Frontal cortex (tissue), 4 donors: Measurements from ENCODE around the gene MAGOHB. TPM values are rescaled to one million over a fixed set of nuclear protein-coding genes. Genes with fewer than 3 reads are reported as not detected.
"Not testable (repeated sequence)": the region's sequence is repeated elsewhere in the genome, so short reads cannot be mapped to it uniquely, and the experiment has no call there.

Experiments used
- DNase-seq, 2 donors: peaks; one replicate each; pipeline ENCODE4 v3.0.0; 2012; ENCODE audit warnings: low spot score in 2 of 2
- FAIRE-seq: peaks from 2 replicates; lab custom pipeline; 2012; peaks lifted over from hg19 to GRCh38; lab: Jason Lieb, UNC
- total RNA-seq: library from RNA; depleted of rRNA; stranded (reverse); fragments of >200 nt; gene quantifications from one replicate; pipeline ENCODE4 v1.2.3, GENCODE V29; 2014
- donor health status: control.
- donor health status: control.
- donor health status: control.

The MAGOHB gene
- total RNA-seq, 1 donor from 2014 or later: 18.3 TPM

GRCh38 chr12:10615532-10615931, 2.1 kb upstream of the MAGOHB start:
- DNase-seq: no peak
- FAIRE-seq: no peak

DNA sequence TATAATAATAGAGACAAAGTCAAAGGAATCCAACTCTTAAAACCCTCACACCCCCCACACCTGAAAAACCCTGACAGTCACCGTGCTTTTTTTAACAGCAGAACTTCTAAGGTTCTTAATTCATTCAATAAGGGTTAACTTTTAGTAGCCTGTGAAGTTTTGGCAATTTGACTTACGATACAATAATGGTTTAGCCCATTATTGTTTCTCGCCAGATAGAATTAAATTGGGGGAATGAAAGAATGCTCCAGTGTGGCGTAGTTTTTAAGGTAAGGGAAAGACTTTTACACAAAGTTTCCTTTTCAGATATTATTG, 604 bp upstream of the MAGOHB start:
- FAIRE-seq: no peak
- DNase-seq: no peak

DNA sequence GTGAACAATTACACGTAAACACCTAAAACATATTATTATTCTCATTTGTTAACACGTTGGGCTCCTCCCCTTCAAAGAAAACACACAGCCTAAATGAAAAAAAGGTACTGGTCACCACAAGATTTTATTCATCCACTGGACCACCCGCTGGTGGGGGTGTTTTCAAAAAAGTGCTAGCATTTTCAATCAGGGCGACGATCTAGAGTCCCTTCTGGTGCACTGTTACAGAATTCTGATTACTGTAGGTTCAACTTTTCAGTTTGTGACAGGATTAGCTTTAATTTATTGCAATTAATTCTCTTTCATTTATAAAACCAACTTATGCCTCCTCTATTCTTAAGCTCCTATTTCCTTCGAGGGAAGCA, 443 bp downstream of the MAGOHB start:
- DNase-seq (no peak), FAIRE-seq (no peak)

DNA sequence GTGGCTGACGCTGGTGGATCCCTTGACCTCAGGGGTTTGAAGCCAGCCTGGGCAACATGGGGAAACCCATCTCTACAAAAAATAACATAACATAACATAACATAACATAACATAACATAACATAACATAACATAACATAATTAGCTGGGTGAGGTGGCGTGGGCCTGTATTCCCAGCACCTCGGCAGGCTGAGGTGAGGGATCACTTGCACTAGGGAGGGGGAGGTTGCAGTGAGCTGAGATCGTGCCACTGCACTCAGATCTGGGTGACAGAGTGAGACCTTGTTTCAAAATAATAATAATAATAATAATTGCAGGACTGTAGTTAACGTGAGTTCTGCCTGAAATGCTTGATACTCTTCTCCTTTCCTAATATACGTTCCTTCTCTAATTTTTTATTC, 1.3 kb downstream of the MAGOHB start:
- DNase-seq (no peak), FAIRE-seq (no peak)

GRCh38 chr12:10611258-10611657, 2.2 kb downstream of the MAGOHB start:
- FAIRE-seq: not testable (repeated sequence)

DNA sequence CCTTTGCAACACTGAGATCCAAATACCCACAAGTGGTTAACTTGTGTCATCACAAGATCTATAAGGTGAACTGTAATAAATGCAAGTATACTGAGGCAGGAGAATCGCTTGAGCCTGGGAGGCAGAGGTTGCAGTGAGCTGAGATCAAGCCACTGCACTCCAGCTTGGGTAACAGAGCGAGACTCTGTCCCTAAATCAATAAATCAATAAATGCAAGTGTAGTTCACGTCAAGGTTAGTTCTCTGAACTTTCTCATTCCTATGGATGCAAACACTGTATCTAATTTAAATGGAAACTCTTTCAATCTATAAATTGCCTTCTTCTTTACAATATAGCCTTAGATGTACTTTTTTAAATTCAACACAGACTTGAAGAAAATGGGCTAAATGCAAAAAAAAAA, 3.2 kb downstream of the MAGOHB start:
- FAIRE-seq (no peak), DNase-seq (no peak)

More at GRCh38 chr12:10611258-10611657, 2.2 kb downstream of the MAGOHB start:
- not testable (repeated sequence) for DNase-seq

DNA sequence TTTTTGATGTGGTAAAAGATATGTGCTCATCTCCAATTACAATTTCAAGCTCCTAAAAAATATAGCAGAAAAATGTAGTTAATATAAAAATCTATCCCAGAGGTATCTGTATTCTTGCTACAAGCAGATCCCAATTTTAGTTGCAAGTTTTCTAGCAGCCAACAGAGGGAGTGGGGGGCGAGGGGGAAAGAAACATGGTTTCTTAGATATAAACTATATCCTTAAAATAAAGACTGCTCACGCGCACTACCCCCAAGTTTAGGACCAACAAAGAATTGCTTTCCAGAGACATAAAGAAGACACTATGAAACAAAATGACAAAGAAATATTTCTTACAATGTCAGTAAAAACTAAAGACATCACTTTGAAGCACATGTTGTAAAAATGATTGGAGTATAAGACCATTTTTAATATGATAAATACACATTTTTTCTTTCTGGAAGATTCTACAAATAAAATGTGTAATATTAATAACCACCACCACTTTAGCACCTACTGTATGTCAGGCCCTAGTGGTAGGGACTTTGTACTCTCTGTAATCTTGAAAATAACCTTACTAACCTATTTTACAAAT, 5.4 kb downstream of the MAGOHB start:
- no peak for DNase-seq
- FAIRE-seq: no peak

DNA sequence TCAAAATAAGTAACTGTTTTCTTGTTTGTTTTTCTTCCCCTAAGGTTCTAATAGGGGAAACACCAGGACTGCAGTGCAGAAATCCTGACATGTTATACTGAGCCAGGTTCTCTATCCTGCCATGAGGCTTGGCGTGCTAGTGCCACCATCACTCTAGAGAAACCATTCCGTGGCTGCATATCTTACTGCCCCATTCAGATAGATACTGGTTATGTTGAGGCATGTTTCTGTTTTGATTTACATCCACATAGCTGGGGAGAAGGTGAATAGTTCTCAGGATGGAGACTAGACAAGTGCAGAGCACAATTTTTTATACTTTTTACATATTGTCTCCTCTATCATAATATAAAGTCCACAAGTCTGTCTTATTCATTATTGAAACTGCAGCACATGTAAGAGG, 11.5 kb downstream of the MAGOHB start:
- DNase-seq: no peak

DNA sequence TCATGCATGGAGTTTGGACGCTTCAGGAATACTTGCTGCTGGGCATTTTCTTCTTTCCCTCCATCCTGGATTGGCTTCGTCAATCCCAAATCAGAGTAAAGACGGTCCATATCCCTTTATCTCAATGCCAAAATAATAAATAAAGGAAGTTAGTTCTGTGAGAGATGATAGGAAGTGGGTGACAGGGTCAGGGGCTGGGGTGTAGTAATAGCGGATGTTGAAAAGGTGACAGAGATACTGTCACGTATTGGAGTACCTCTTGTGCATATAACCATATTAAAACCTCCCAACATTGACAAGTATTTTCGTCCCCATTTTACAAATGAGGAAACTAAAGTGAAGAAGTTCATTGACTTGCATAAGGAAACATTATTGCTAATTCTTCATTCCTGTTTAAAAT, 12.4 kb downstream of the MAGOHB start:
- DNase-seq (no peak), FAIRE-seq (no peak)

More for the DNA sequence above, 11.5 kb downstream of the MAGOHB start:
- no peak for FAIRE-seq

- no peak for DNase-seq
- FAIRE-seq: no peak
Measured at GRCh38 chr12:10595881-10596280, 17.5 kb downstream of the MAGOHB start.

DNA sequence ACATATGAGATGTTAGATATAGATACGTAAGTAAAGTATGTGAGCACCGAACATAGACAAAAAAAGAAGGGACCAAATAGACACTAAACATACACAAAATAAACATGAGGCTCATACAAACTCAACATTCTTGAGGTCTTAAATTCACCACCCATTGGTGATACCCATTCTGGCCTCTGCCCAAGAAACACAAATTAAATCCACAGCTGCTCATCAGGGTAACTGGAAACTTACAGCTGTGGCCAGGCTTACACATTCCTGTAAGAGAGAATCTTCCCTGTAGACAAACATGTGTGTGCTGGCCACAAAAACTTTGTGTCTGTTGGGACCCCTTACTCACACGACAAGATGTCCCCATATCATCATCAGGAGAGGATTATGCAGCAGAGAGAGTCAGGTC, 22.4 kb downstream of the MAGOHB start:
- FAIRE-seq (no peak), DNase-seq (no peak)

DNA sequence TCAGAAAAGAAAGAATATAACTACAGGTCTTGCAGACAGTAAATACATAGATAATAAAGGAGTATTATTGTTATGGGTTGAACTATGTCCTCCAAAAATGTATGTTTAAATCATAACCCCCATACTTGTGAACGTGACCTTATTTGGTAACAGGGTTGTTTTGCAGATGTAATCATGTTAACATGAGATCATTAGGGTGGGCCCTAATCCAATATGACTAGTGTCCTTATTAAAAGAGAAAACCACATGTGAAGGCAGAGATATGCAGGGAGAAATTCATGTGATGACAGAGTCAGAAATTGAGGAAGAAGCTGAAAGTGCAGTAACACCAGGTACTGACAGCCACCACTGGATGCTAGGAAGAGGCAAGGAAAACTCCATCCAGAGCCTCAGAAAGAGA, 29.0 kb downstream of the MAGOHB start:
- FAIRE-seq: no peak

GRCh38 chr12:10582704-10583103, 30.7 kb downstream of the MAGOHB start:
- DNase-seq: no peak
- FAIRE-seq: no peak

More for the DNA sequence above, 29.0 kb downstream of the MAGOHB start:
- no peak for DNase-seq

DNA sequence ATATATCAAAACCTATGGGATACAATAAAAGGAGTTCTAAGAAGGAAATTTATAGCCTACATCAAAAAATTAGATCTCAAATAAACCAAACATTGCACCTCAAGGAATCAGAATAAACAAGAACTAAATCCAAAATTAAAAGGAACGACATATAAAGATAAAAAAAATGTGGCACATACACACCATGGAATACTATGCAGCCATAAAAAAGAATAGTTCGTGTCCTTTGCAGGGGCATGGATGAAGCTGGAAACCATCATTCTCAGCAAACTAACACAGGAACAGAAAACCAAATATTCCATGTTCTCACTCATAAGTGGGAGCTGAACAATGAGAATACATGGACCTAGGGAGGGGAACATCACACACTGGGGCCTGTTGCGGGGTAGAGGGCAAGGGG, 31.3 kb downstream of the MAGOHB start:
- DNase-seq, FAIRE-seq: not testable (repeated sequence)

DNA sequence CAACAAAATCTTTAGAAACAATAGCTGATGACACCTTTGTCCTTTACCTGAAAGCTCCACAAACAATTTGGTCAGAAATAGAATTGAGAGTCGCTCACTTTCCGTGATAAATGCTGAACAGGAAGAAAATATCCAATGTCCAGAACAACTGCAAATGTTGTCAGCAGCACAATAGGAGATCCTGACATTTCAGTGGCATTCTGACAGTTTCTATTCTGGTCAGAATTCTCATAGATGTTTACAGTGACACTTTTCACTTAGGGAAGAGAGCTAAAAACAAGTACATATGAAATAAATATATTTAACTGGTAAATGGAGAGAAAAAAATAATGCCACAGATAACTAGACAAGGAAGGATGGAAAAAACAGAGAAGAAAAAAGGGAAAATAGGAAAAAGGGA, 39.1 kb downstream of the MAGOHB start:
- DNase-seq (no peak), FAIRE-seq (no peak)

GRCh38 chr12:10572021-10572490, 41.4 kb downstream of the MAGOHB start:
- DNase-seq, FAIRE-seq: not testable (repeated sequence)

DNA sequence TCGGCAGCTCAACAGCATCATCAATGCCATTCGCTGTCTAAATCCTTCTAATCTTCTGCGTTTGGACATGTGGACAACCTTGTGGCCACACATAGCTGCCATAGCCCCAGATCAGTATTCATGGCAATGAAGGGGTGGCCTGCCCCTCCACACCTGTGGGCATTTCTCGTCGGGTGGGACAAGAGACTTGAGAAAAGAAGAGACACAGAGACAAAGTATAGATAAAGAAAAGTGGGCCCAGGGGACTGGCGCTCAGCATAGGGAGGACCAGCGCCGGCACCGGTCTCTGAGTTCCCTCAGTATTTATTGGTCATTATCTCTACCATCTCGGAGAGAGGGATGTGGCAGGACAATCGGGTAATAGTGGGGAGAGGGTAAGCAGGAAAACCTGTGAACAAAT, 42.3 kb downstream of the MAGOHB start:
- FAIRE-seq: no peak
- no peak for DNase-seq

- FAIRE-seq: no peak
Measured at GRCh38 chr12:10567813-10568212, 45.6 kb downstream of the MAGOHB start.

GRCh38 chr12:10563966-10564365, 49.4 kb downstream of the MAGOHB start:
- FAIRE-seq (no peak), DNase-seq (no peak)

More at GRCh38 chr12:10567813-10568212, 45.6 kb downstream of the MAGOHB start:
- no peak for DNase-seq

- no peak for DNase-seq
- FAIRE-seq: no peak
Measured at GRCh38 chr12:10563002-10563401, 50.4 kb downstream of the MAGOHB start.

DNA sequence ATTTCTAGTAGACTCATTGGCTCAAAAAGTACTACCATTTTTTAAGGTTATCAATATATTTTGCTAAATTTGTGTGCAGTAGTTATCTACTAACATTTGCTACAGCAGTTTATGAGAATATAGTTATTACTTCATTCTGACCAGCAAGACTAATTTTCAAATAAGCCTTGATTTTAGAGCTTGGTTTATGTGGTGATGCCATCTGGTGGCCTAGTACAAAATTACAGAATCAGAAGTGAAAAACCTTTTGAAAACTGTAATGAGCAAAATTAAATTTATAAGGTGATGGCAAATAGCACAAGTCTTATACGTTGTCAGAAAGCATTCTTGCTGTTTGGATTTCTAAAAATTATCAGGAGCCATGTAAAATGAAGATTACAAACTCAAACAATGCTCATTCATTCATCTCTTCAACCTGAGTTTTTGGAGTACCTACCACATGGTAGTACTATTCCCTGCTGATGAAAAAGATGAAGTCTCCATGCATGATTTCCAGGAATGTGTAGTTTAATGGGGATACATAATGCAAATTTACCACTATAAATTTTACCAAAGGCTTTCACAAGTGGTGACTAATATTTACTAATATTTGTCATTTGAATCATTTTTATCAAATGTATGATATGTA, 51.0 kb downstream of the MAGOHB start:
- peak; percentile 93 for FAIRE-seq

DNA sequence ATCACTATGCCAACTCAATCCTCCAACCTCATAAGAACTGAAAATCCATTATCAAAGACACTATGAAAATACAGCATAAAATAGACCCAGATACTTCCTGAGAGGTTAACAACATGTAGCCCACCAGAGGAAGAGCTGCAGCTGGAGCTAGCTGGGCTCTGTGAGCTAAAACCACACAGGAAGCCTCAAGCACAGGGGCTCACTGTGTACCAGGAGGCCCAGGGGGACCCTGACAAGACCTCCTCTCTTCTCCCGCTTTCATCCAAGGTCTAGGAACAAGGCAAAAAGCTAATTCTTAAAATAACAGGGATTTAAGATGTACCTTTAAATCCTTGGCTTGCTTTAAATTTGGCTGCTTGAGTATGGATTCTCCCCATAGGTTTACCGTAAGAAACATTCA, 54.2 kb downstream of the MAGOHB start:
- FAIRE-seq (no peak), DNase-seq (no peak)

More for the DNA sequence above, 51.0 kb downstream of the MAGOHB start:
- DNase-seq: peak; percentile 29 to 39
